Neural progenitor cell (in vitro differentiated cells): Measurements from ENCODE around the gene ZC3H12C.

Experiments used
- EZH2phosphoT487 ChIP-seq: fragments of 200-600 bp; sonication (generic); IDR thresholded peaks from 2 replicates; pipeline ENCODE4 v1.6.1; 2017; ENCODE audit warnings: antibody characterized with exemption
- TF ChIP-seq, protein P1 (sequence below): fragments of 200-600 bp; sonication (generic); IDR thresholded peaks from 2 replicates; pipeline ENCODE4 v1.5.1; 2017; ENCODE audit warnings: antibody characterized with exemption, mild to moderate bottlenecking

DNA sequence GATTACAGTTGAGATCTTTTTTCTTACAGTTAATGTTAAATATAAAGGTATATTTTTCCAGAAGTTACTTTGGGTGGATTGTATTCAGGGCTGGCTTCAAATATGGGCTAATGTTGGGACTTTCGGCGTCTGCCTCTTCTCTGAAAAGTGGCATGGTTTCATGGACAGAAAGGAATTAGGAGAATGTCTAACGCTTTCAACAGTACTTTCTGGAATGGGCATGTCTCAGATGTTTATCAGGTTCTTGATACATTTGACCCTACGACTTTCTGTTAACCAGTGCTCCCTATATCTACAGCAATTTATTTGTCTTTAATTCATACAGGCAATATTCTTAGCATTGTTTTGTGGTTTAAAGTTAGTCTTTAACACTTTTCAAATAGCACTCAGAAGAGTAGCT is 33.7 kb downstream of the ZC3H12C start:
- TF ChIP-seq, protein P1, sequence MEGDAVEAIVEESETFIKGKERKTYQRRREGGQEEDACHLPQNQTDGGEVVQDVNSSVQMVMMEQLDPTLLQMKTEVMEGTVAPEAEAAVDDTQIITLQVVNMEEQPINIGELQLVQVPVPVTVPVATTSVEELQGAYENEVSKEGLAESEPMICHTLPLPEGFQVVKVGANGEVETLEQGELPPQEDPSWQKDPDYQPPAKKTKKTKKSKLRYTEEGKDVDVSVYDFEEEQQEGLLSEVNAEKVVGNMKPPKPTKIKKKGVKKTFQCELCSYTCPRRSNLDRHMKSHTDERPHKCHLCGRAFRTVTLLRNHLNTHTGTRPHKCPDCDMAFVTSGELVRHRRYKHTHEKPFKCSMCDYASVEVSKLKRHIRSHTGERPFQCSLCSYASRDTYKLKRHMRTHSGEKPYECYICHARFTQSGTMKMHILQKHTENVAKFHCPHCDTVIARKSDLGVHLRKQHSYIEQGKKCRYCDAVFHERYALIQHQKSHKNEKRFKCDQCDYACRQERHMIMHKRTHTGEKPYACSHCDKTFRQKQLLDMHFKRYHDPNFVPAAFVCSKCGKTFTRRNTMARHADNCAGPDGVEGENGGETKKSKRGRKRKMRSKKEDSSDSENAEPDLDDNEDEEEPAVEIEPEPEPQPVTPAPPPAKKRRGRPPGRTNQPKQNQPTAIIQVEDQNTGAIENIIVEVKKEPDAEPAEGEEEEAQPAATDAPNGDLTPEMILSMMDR, result no peak
- TF ChIP-seq EZH2phosphoT487, result no peak
